B cell (primary cell): Measurements from ENCODE around the gene ZDHHC14. TPM values are rescaled to one million over a fixed set of nuclear protein-coding genes. Genes with fewer than 3 reads are reported as not detected.
A peak's percentile ranks its signal among the peaks of the same experiment; 100 is the strongest.

Source experiments
- ATAC-seq: fragments of 200-7000 bp; cut with Tn5 transposase; one replicate; pipeline ENCODE4 v1.10.0; 2021; ENCODE audit warnings: low read depth, mild to moderate bottlenecking, moderate number of reproducible peaks, moderate library complexity
- CTCF ChIA-PET: fragments of 350-600 bp; sonication (Branson Sonifier 250); formaldehyde crosslinking; loops from one replicate; lab custom pipeline; 2021; ENCODE audit warnings: antibody characterized with exemption, inconsistent platforms; lab: Charles Lee
- POLR2A ChIA-PET: fragments of 350-600 bp; sonication (Branson Sonifier 250); formaldehyde crosslinking; loops from one replicate; lab custom pipeline; 2021; ENCODE audit warnings: antibody characterized with exemption; lab: Charles Lee
- DNase-seq: peaks from one replicate; pipeline ENCODE4 v3.0.0; 2013
- H2AFZ ChIP-seq: 2 replicates; pipeline ENCODE4 v1.6.1; 2012; ENCODE audit warnings: mild to moderate bottlenecking, low read depth, low read length; ENCODE audit not compliant: insufficient read depth, poor library complexity, severe bottlenecking
- H3K27ac ChIP-seq, 2 donors: 1 replicate in 1 of 2; 2 replicates in 1 of 2; pipeline ENCODE4 v1.5.1; 2012 to 2013; ENCODE audit warnings: low read length in 2 of 2, mild to moderate bottlenecking in 2 of 2, moderate library complexity in 1 of 2
- H3K27me3 ChIP-seq, 4 experiments: fragments of 200-600 bp in 1 of 4; sonication (generic) in 1 of 4; replicated peaks in 1 of 4; 1 replicate in 2 of 4; 2 replicates in 2 of 4; pipeline versions ENCODE4 v1.6.1 to v1.7.0; 2013 to 2016; ENCODE audit warnings: low read length in 3 of 4, mild to moderate bottlenecking in 2 of 4, mixed read lengths in 1 of 4, moderate library complexity in 1 of 4; ENCODE audit not compliant: insufficient read depth in 4 of 4, control insufficient read depth in 3 of 4; ENCODE audit errors: control extremely low read depth in 1 of 4
- H3K36me3 ChIP-seq, 2 experiments: replicated peaks in 1 of 2; 1 replicate in 1 of 2; 2 replicates in 1 of 2; pipeline versions ENCODE4 v1.6.1 to v1.7.1; 2013; ENCODE audit warnings: low read length in 1 of 2; ENCODE audit not compliant: insufficient read depth in 2 of 2, control insufficient read depth in 1 of 2; ENCODE audit errors: control extremely low read depth in 1 of 2, extremely low read depth in 1 of 2
- H3K4me1 ChIP-seq, 2 donors: fragments of 200-600 bp in 1 of 2; sonication (generic) in 1 of 2; 1 replicate in 1 of 2; 2 replicates in 1 of 2; pipeline versions ENCODE4 v1.5.1 to v1.6.1; 2013 to 2017; ENCODE audit warnings: low read length in 2 of 2; ENCODE audit not compliant: control insufficient read depth in 2 of 2, insufficient read depth in 2 of 2
- H3K4me2 ChIP-seq: replicated peaks from 2 replicates; pipeline ENCODE3; 2012; ENCODE audit warnings: mild to moderate bottlenecking, low read depth, low read length; ENCODE audit not compliant: poor library complexity, severe bottlenecking
- H3K4me3 ChIP-seq, 5 experiments: fragments of 200-600 bp in 1 of 5; sonication (generic) in 1 of 5; 1 replicate in 3 of 5; 2 replicates in 2 of 5; pipeline versions ENCODE4 v1.5.1 to v1.7.0; 2011 to 2016; ENCODE audit warnings: low read length in 4 of 5, mild to moderate bottlenecking in 4 of 5, low read depth in 2 of 5, control low read depth in 1 of 5, moderate library complexity in 1 of 5; ENCODE audit not compliant: insufficient read depth in 1 of 5; ENCODE audit errors: control extremely low read depth in 1 of 5, extremely low read depth in 1 of 5
- H3K79me2 ChIP-seq: fragments of 200-600 bp; sonication (generic); one replicate; pipeline ENCODE4 v1.6.0; 2016; ENCODE audit warnings: low read length; ENCODE audit not compliant: control insufficient read depth, insufficient read depth
- H3K9ac ChIP-seq: fragments of 200-600 bp; sonication (generic); 2 replicates; pipeline ENCODE4 v1.6.1; 2017; ENCODE audit warnings: mild to moderate bottlenecking, low read length, moderate library complexity
- H3K9me3 ChIP-seq, 3 donors: one replicate each; pipeline versions ENCODE4 v1.6.1 to v1.7.1; 2013; ENCODE audit warnings: low read length in 2 of 3; ENCODE audit not compliant: control insufficient read depth in 2 of 3, insufficient read depth in 1 of 3; ENCODE audit errors: control extremely low read depth in 1 of 3
- H4K20me1 ChIP-seq: 2 replicates; pipeline ENCODE4 v1.6.0; 2012; ENCODE audit warnings: mild to moderate bottlenecking, low read length; ENCODE audit not compliant: insufficient read depth, control insufficient read depth, poor library complexity, severe bottlenecking
- H3K27ac Mint-ChIP-seq: one replicate; pipeline ENCODE4 v1.8.0; 2021; ENCODE audit warnings: mixed read lengths
- H3K27me3 Mint-ChIP-seq: one replicate; pipeline ENCODE4 v1.8.0; 2021; ENCODE audit warnings: mixed read lengths
- H3K4me1 Mint-ChIP-seq: one replicate; pipeline ENCODE4 v1.8.0; 2021; ENCODE audit warnings: mixed read lengths
- H3K4me3 Mint-ChIP-seq: one replicate; pipeline ENCODE4 v1.8.0; 2021; ENCODE audit warnings: mixed read lengths
- H3K9me3 Mint-ChIP-seq: one replicate; pipeline ENCODE4 v1.8.0; 2022; ENCODE audit warnings: mixed read lengths; ENCODE audit not compliant: insufficient read depth
- CTCF ChIP-seq: fragments of 200-600 bp; IDR thresholded peaks from one replicate; pipeline ENCODE4 v1.8.0; 2022; ENCODE audit warnings: antibody characterized with exemption, mild to moderate bottlenecking
- EZH2 ChIP-seq: IDR thresholded peaks from 2 replicates; pipeline ENCODE4 v1.6.1; 2012; ENCODE audit warnings: borderline replicate concordance, low read depth, mild to moderate bottlenecking, moderate library complexity, low read length; ENCODE audit not compliant: insufficient read depth, poor library complexity, severe bottlenecking
- WGBS: methylation state at CpG from one replicate; pipeline ENCODE4 v1.1.5; 2013; ENCODE audit warnings: missing lambda C conversion rate; ENCODE audit not compliant: insufficient coverage; 5-methylcytosine and 5-hydroxymethylcytosine counted together
- intact Hi-C: fragments of 100-400 bp; cut with micrococcal nuclease; formaldehyde crosslinking; loops from one replicate; pipeline ENCODE4 v1.10.0; 2022
- polyA plus RNA-seq: library from polyadenylated mRNA; depleted of rRNA; stranded (reverse); fragments of >200 nt; gene quantifications from 2 replicates; pipeline ENCODE4 v1.2.3, GENCODE V29; 2012
- total RNA-seq, 2 donors: library from RNA; stranded (reverse); fragments of 120-200 nt in 1 of 2; gene quantifications; 1 replicate in 1 of 2; 2 replicates in 1 of 2; pipeline versions ENCODE4 v1.2.3 to v1.2.4, GENCODE V29; 2013 to 2022

Gene ZDHHC14
- total and polyA plus RNA-seq, 2 donors (not counting 1 experiment from before 2014, with no cell fraction given) = 8.8 to 50.4 TPM

DNA sequence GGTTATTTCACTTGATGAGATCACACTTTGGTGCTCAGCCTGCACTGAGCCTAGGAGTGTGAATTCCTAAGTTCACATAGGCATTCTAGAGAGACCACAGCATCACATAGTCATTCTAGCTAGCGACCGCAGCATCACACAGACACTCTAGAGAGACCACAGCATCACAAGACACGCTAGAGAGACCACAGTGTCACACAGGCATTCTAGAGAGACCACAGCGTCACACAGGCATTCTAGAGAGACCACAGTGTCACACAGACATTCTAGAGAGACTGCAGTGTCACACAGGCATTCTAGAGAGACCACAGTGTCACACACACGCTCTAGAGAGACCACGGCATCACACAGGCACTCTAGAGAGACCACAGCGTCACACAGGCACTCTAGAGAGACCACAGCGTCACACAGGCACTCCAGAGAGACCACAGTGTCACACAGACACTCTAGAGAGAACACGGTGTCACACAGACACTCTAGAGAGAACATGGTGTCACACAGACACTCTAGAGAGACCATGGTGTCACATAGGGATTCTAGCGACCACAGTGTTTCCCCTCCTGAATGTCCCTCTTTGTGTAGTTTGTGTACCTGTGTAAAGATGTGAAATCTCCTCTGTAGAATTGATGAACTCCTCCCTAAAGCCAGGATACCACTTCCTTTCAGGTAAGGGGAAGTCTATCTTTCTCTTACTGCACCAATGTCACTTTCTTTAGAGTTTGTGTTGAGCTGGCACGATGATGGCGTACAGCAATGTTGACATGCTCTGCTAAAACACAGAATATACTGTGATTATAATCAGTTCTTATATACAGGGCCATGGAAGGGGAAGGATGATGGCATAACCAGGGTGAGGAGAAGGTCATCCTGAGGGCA is 169.4 kb downstream of the ZDHHC14 start:
- H3K36me3 ChIP-seq = peaks cover 0 to 3% of the 10 kb centered on the region in 2 experiments
- TF ChIP-seq CTCF = no peak
- no peak for TF ChIP-seq EZH2
- ATAC-seq (peak; percentile 53), DNase-seq (peak; percentile 58)
- H4K20me1 ChIP-seq = no peaks in the 10 kb centered on the region
- Mint-ChIP-seq H3K4me3 (peak overlapping the region; percentile 66), H3K9me3 (no peaks in the 10 kb centered on the region), H3K4me1 (peaks cover 47% of the 10 kb centered on the region), H3K27ac (peak overlapping the region; percentile 84), H3K27me3 (peaks cover 3% of the 10 kb centered on the region)
- peak overlapping the region in 1 of 5 experiments; percentile 10 for H3K4me3 ChIP-seq
- peaks cover 4% of the 10 kb centered on the region for H3K79me2 ChIP-seq
- peak overlapping the region; percentile 20 for H3K27ac ChIP-seq
- 61% methylated on average over 9 of the region's 12 CpGs for WGBS
- intact Hi-C loops = loop anchor here (1.0 kb wide), 1 partner anchor 11 kb away; no protein-coding TSS in a partner anchor
- no peaks in the 10 kb centered on the region for H3K9me3 ChIP-seq
- ChIA-PET POLR2A (interaction anchor here (1.2 to 1.7 kb wide), 2 partner anchors 11 to 12 kb away, joined by 6 to 7 read pairs; no protein-coding TSS in a partner anchor), CTCF (interaction anchor here (1.1 kb wide), 1 partner anchor 116 kb away, joined by 3 read pairs; no protein-coding TSS in a partner anchor)
- peaks cover 30 to 67% of the 10 kb centered on the region in 2 donors for H3K4me1 ChIP-seq
- peak overlapping the region; percentile 72 for H3K4me2 ChIP-seq
- H3K27me3 ChIP-seq = no peaks in the 10 kb centered on the region
- H3K9ac ChIP-seq = no peak overlapping the region
- peak overlapping the region; percentile 15 for H2AFZ ChIP-seq
